ENCODE measurements around the gene MTMR1.

MTMR1 gene

DNA sequence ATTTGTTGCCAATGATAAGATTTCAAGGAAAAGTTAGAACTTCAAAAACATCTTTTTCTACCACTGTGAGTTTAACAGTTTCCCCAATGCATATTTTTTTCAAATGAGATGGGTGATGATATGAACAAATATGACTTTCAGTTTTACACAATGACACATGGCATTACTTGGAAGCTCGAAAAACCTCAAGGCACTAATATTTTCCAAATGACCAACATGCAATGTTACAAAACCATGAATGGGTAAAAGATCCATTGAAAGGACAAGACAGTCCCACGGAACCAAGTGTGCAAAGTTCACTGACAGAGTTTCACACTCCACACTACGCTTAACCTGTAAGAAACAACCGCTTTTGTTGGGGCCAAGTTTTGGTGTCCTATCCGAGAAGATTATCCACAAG is 120.7 kb downstream of the MTMR1 start:
- no peak overlapping the region for H3K4me3 Mint-ChIP-seq
- H3K27me3 Mint-ChIP-seq: no peaks in the 10 kb centered on the region
- H3K9me3 Mint-ChIP-seq: peaks cover 4% of the 10 kb centered on the region
- H3K27ac Mint-ChIP-seq: no peak overlapping the region
- CTCF ChIA-PET: no interaction called here
- no peak for DNase-seq
- H3K4me1 Mint-ChIP-seq: peaks cover 4% of the 10 kb centered on the region
- peaks cover 15% of the 10 kb centered on the region for H3K36me3 Mint-ChIP-seq
